PFSK-1 (cell line): ENCODE results near the gene CALY.

Experiments used
- FOXP2 ChIP-seq: optimal IDR thresholded peaks from 2 replicates; pipeline ENCODE3; 2011; ENCODE audit warnings: borderline replicate concordance, control low read depth, inconsistent platforms; ENCODE audit not compliant: insufficient read depth; ENCODE audit errors: extremely low read length, extremely low read depth
- POLR2AphosphoS5 ChIP-seq: IDR thresholded peaks from 2 replicates; pipeline ENCODE4 v1.6.1; 2012; ENCODE audit warnings: low read depth, mild to moderate bottlenecking, control low read depth, low read length, moderate library complexity
- SIN3A ChIP-seq: IDR thresholded peaks from 2 replicates; pipeline ENCODE4 v1.6.1; 2012; ENCODE audit warnings: mild to moderate bottlenecking, low read length, moderate library complexity, borderline replicate concordance; ENCODE audit not compliant: insufficient read depth
- TAF1 ChIP-seq: IDR thresholded peaks from 2 replicates; pipeline ENCODE4 v1.6.1; 2012; ENCODE audit warnings: low read length, control low read depth, borderline replicate concordance; ENCODE audit not compliant: insufficient read depth
- TF ChIP-seq, protein P1 (sequence below), 2 experiments: IDR thresholded peaks; 2 replicates each; pipeline versions ENCODE4 v1.6.1 to v1.8.0; 2011 to 2012; ENCODE audit warnings: low read depth in 2 of 2, low read length in 2 of 2, control low read depth in 1 of 2, inconsistent platforms in 1 of 2, mild to moderate bottlenecking in 1 of 2, moderate library complexity in 1 of 2; ENCODE audit not compliant: insufficient read depth in 1 of 2

CALY gene

GRCh38 chr10:133379801-133380666, 43.3 kb upstream of the CALY start:
- no peak for TF ChIP-seq FOXP2
- no peak for TF ChIP-seq SIN3A
- TF ChIP-seq POLR2AphosphoS5 = no peak
- TF ChIP-seq TAF1 = no peak
- TF ChIP-seq, protein P1, sequence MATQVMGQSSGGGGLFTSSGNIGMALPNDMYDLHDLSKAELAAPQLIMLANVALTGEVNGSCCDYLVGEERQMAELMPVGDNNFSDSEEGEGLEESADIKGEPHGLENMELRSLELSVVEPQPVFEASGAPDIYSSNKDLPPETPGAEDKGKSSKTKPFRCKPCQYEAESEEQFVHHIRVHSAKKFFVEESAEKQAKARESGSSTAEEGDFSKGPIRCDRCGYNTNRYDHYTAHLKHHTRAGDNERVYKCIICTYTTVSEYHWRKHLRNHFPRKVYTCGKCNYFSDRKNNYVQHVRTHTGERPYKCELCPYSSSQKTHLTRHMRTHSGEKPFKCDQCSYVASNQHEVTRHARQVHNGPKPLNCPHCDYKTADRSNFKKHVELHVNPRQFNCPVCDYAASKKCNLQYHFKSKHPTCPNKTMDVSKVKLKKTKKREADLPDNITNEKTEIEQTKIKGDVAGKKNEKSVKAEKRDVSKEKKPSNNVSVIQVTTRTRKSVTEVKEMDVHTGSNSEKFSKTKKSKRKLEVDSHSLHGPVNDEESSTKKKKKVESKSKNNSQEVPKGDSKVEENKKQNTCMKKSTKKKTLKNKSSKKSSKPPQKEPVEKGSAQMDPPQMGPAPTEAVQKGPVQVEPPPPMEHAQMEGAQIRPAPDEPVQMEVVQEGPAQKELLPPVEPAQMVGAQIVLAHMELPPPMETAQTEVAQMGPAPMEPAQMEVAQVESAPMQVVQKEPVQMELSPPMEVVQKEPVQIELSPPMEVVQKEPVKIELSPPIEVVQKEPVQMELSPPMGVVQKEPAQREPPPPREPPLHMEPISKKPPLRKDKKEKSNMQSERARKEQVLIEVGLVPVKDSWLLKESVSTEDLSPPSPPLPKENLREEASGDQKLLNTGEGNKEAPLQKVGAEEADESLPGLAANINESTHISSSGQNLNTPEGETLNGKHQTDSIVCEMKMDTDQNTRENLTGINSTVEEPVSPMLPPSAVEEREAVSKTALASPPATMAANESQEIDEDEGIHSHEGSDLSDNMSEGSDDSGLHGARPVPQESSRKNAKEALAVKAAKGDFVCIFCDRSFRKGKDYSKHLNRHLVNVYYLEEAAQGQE (IDR thresholded peaks at IDR 0.05; ENCODE audit: insufficient read depth in 1 of 2, low read depth in 2 of 2, low read length in 2 of 2) = no peak

DNA sequence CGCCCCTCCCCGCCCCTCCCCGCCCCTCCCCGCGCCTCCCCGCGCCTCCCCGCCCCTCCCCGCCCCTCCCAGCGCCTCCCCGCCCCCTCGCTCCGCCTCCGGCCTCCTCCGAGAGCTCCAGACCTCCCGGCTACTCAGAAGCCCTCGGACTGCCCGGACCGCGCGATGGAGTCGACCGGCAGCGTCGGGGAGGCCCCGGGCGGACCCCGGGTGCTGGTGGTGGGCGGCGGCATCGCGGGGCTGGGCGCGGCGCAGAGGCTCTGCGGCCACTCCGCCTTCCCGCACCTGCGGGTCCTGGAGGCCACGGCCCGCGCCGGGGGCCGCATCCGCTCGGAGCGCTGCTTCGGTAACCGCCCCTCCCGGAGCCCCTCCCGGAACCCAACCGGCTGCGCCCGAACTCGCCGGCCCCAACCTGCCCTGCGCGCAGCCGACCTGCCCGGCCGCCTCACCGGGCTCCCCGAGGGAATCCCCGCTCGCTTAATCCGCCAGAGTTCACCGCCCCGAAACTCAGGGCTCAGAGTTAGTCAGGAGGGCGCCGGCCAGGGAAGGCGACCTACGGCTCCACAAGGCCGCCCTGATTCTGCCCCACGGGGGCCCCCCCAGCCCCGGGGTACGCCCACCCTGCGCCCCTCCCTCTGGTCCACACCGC, 42.6 kb upstream of the CALY start, which contains the start of gene PAOX:
Gene PAOX, plus strand, starts transcription at position 111 of the 649 bp plus-strand sequence. Its CDS starts 55 bp downstream, at position 166.
- TF ChIP-seq FOXP2 (no peak), SIN3A (no peak), POLR2AphosphoS5 (no peak), TAF1 (no peak)
- TF ChIP-seq, protein P1 (IDR thresholded peaks at IDR 0.05; ENCODE audit: insufficient read depth in 1 of 2, low read depth in 2 of 2, low read length in 2 of 2) = no peak

DNA sequence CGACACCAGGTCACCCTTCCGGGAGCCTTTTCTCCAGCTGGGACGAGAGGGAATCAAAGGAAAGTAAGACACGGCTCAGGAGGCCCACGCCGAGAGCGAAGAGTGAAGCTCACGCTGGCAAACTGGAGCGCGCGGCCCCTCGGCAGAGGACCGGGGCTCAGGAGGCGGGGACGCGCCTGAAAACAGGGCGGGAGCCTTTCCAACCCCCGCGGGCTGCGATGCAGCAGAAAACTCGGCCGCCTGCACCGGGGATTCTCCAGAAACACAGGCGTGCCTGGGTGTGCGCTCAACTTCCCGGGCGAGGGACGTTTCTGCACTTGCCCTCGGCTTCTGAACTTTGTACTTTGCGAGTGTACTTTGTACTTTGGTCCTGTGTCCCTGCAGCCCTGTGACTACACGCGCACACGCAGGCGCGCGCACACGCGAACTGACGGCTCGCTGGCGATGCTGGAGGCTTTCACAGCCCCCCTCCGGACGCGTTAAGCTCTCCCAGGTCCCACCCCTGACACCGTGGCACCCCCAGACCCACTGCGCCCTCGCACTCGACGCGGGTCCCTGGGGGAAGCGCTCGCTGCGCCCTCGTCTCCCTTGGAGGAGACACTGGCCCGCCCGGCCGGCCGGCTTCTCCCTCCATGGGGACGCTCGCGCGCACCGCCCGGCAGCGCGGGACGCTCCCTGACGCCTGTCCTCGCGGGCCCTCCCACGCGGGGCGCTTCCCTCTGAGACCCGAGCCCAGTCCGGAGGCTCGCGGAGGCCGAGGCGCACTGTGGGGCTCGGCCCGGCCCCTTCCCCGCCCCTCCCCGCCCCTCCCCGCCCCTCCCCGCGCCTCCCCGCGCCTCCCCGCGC, 41.8 kb upstream of the CALY start:
- TF ChIP-seq POLR2AphosphoS5 = 0 out of 2 replicates have a peak, but pooled peaks have one; percentile 24
- TF ChIP-seq SIN3A = no peak
- TF ChIP-seq, protein P1 (IDR thresholded peaks at IDR 0.05; ENCODE audit: insufficient read depth in 1 of 2, low read depth in 2 of 2, low read length in 2 of 2) = no peak
- no peak for TF ChIP-seq FOXP2
- TF ChIP-seq TAF1 = no peak

- TF ChIP-seq SIN3A (no peak), FOXP2 (no peak), POLR2AphosphoS5 (no peak), TAF1 (no peak)
- TF ChIP-seq, protein P1 (IDR thresholded peaks at IDR 0.05; ENCODE audit: insufficient read depth in 1 of 2, low read depth in 2 of 2, low read length in 2 of 2) = no peak
Measured at GRCh38 chr10:133377818-133378250, 41.1 kb upstream of the CALY start.
